Measurements from ENCODE around the gene NDRG3.

DNA sequence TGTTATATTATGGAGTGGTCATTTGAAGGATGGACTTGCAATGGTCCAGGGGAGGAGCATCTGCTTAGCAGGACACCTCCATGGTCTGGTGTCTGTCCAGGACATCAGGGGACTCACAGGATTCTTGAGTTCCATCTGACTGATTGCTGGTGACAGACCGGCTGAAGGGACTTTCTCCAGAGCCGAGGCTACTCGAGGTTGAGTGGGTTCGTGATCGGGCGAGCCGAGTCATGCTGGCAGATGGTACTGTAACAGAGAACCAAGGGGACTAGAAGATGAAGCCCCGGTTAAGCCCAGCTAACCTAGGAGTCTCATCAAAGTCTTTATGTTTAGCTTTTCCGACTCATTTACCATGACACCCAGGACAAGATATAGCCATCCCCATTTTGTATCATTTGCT, 92.4 kb downstream of the NDRG3 start:
- TF ChIP-seq, protein P1, sequence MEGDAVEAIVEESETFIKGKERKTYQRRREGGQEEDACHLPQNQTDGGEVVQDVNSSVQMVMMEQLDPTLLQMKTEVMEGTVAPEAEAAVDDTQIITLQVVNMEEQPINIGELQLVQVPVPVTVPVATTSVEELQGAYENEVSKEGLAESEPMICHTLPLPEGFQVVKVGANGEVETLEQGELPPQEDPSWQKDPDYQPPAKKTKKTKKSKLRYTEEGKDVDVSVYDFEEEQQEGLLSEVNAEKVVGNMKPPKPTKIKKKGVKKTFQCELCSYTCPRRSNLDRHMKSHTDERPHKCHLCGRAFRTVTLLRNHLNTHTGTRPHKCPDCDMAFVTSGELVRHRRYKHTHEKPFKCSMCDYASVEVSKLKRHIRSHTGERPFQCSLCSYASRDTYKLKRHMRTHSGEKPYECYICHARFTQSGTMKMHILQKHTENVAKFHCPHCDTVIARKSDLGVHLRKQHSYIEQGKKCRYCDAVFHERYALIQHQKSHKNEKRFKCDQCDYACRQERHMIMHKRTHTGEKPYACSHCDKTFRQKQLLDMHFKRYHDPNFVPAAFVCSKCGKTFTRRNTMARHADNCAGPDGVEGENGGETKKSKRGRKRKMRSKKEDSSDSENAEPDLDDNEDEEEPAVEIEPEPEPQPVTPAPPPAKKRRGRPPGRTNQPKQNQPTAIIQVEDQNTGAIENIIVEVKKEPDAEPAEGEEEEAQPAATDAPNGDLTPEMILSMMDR (IDR thresholded peaks at IDR 0.05) = no peak
- TF ChIP-seq POLR2A (IDR thresholded peaks at IDR 0.05) = no peak
